A549 (cell line): ENCODE data around the gene SLC26A5.

Experiments
- CTCF ChIP-seq: fragments of >200 bp; sonication (Bioruptor Twin); formaldehyde crosslinking; IDR thresholded peaks from 3 replicates; pipeline ENCODE4 v1.5.1; 2016
- EP300 ChIP-seq, 2 experiments: fragments of >200 bp; sonication (Bioruptor Twin); formaldehyde crosslinking; IDR thresholded peaks; 2 replicates in 1 of 2; 3 replicates in 1 of 2; pipeline ENCODE4 v1.6.1; 2016 to 2017
- POLR2A ChIP-seq: IDR thresholded peaks from 2 replicates; pipeline ENCODE4 v1.6.1; 2012; ENCODE audit warnings: mild to moderate bottlenecking, low read length
- SMC3 ChIP-seq: fragments of >200 bp; sonication (Bioruptor Twin); formaldehyde crosslinking; IDR thresholded peaks from 3 replicates; pipeline ENCODE4 v1.6.1; 2018; ENCODE audit warnings: inconsistent platforms
- USF2 ChIP-seq: fragments of 450-650 bp; IDR thresholded peaks from 2 replicates; pipeline ENCODE4 v1.6.1; 2014; ENCODE audit warnings: antibody characterized with exemption
- ZFP36 ChIP-seq: fragments of 450-650 bp; IDR thresholded peaks from 2 replicates; pipeline ENCODE4 v1.6.1; 2014; ENCODE audit warnings: borderline replicate concordance; ENCODE audit not compliant: partially characterized antibody

- TF ChIP-seq CTCF (no peak), POLR2A (no peak), ZFP36 (no peak), EP300 (IDR thresholded peaks at IDR 0.05) (no peak), SMC3 (no peak), USF2 (no peak)
These were observed 25.1 kb downstream of the SLC26A5 start for GRCh38 chr7:103420857-103421384.
